ENCODE data around the gene CA10.

- TF ChIP-seq YY1 (IDR thresholded peaks at IDR 0.05; ENCODE audit: insufficient read depth, insufficient read length) (no peak), SUZ12 (IDR thresholded peaks at IDR 0.05; ENCODE audit: extremely low read depth, insufficient read depth, insufficient read length) (no peak)
Measured at GRCh38 chr17:52011064-52011463, 147.4 kb downstream of the CA10 start.
